HCT116 (cell line): ENCODE measurements around the gene ACOXL. TPM values are rescaled to one million over a fixed set of nuclear protein-coding genes. Genes with fewer than 3 reads are reported as not detected.

Source experiments
- ATAC-seq: fragments of 200-7000 bp; cut with Tn5 transposase; 2 replicates; pipeline ENCODE4 v1.9.1; 2020; ENCODE audit warnings: mild to moderate bottlenecking, moderate library complexity
- BruUV-seq: library from RNA; stranded (reverse); fragments of 400-500 nt; replicated peaks from 2 replicates; lab custom pipeline; 2021; lab: Mats Ljungman, UMichigan
- CTCF ChIA-PET: fragments of 300-600 bp; sonication (Branson Sonifier 250); formaldehyde crosslinking; loops from one replicate; lab custom pipeline; 2021; ENCODE audit warnings: antibody characterized with exemption; lab: Charles Lee
- POLR2A ChIA-PET: fragments of 300-600, 350-600 bp; sonication (Branson Sonifier 250); formaldehyde crosslinking; loops from one replicate; lab custom pipeline; 2021; ENCODE audit warnings: antibody characterized with exemption; lab: Charles Lee
- RAD21 ChIA-PET, 2 experiments: fragments of 300-600 bp; sonication (Branson Sonifier 250); formaldehyde crosslinking; loops; one replicate each; lab custom pipeline; 2023; ENCODE audit warnings: low total read pairs in 2 of 2; ENCODE audit not compliant: uncharacterized antibody in 2 of 2, unreplicated experiment in 2 of 2, low non-redundant PET in 1 of 2; lab: Charles Lee
- DNase-seq: peaks from one replicate; pipeline ENCODE4 v3.0.0-alpha.2; 2010; ENCODE audit warnings: low read depth, low spot score
- H2AFZ ChIP-seq: fragments of 200-600 bp; shearing (Covaris generic), sonication (generic); 2 replicates; pipeline ENCODE4 v1.6.1; 2017; ENCODE audit warnings: low read depth, mixed run types, mixed read lengths, antibody characterized with exemption, low read length; ENCODE audit not compliant: poor library complexity, severe bottlenecking
- H3K27ac ChIP-seq: 2 replicates; pipeline ENCODE4 v1.5.1; 2012; ENCODE audit warnings: low read depth, low read length
- H3K27me3 ChIP-seq: fragments of 200-600 bp; sonication (generic); 2 replicates; pipeline ENCODE4 v1.6.1; 2016; ENCODE audit warnings: mixed run types, low read length, mixed read lengths; ENCODE audit not compliant: insufficient read depth
- H3K36me3 ChIP-seq, 2 experiments: fragments of 200-500 bp in 1 of 2; fragments of 200-600 bp in 1 of 2; sonication (Bioruptor generic) in 1 of 2; sonication (generic) in 1 of 2; 2 replicates each; pipeline versions ENCODE4 v1.5.1 to v1.6.1; 2014 to 2016; ENCODE audit warnings: low read length in 2 of 2, inconsistent platforms in 1 of 2, mixed read lengths in 1 of 2, mixed run types in 1 of 2; ENCODE audit not compliant: insufficient read depth in 2 of 2, control insufficient read depth in 1 of 2
- H3K4me1 ChIP-seq, 2 experiments: fragments of 200-600 bp in 1 of 2; sonication (generic) in 1 of 2; 2 replicates each; pipeline versions ENCODE4 v1.5.1 to v1.6.1; 2012 to 2017; ENCODE audit warnings: low read length in 2 of 2, inconsistent platforms in 1 of 2, mild to moderate bottlenecking in 1 of 2, mixed read lengths in 1 of 2, mixed run types in 1 of 2, moderate library complexity in 1 of 2; ENCODE audit not compliant: insufficient read depth in 2 of 2, control insufficient read depth in 1 of 2
- H3K4me2 ChIP-seq: fragments of 200-600 bp; sonication (generic); 2 replicates; pipeline ENCODE4 v1.6.1; 2017; ENCODE audit warnings: mixed run types, low read length, mixed read lengths
- H3K4me3 ChIP-seq, 2 experiments: fragments of 200-600 bp in 1 of 2; sonication (generic) in 1 of 2; replicated peaks in 1 of 2; 2 replicates each; pipeline ENCODE4 v1.5.1; 2011 to 2016; ENCODE audit warnings: low read length in 2 of 2, control low read depth in 1 of 2, low read depth in 1 of 2, mild to moderate bottlenecking in 1 of 2, mixed read lengths in 1 of 2, mixed run types in 1 of 2
- H3K79me2 ChIP-seq: fragments of 200-600 bp; sonication (generic); 2 replicates; pipeline ENCODE4 v1.6.1; 2017; ENCODE audit warnings: mild to moderate bottlenecking, mixed run types, low read length, moderate library complexity, mixed read lengths; ENCODE audit not compliant: insufficient read depth
- H3K9ac ChIP-seq: fragments of 200-600 bp; sonication (generic); 2 replicates; pipeline ENCODE4 v1.6.1; 2016; ENCODE audit warnings: low read length, mixed read lengths
- H3K9me2 ChIP-seq: fragments of 200-600 bp; sonication (generic), shearing (Covaris generic); 2 replicates; pipeline ENCODE4 v1.6.1; 2017; ENCODE audit warnings: mixed run types, mild to moderate bottlenecking, moderate library complexity; ENCODE audit not compliant: insufficient read depth
- H3K9me3 ChIP-seq, 2 experiments: fragments of 200-500 bp in 1 of 2; fragments of 200-600 bp in 1 of 2; sonication (Bioruptor generic) in 1 of 2; sonication (generic) in 1 of 2; 2 replicates each; pipeline ENCODE4 v1.6.1; 2014 to 2017; ENCODE audit warnings: low read length in 2 of 2, mixed read lengths in 2 of 2, inconsistent platforms in 1 of 2, low read depth in 1 of 2, mild to moderate bottlenecking in 1 of 2, mixed run types in 1 of 2, moderate library complexity in 1 of 2; ENCODE audit not compliant: control insufficient read depth in 1 of 2, insufficient read depth in 1 of 2
- H4K20me1 ChIP-seq: fragments of 200-600 bp; sonication (generic), shearing (Covaris generic); 2 replicates; pipeline ENCODE4 v1.6.1; 2017; ENCODE audit warnings: mixed run types, mild to moderate bottlenecking, moderate library complexity; ENCODE audit not compliant: insufficient read depth
- CBX3 ChIP-seq: IDR thresholded peaks from 2 replicates; pipeline ENCODE4 v1.6.1; 2012; ENCODE audit warnings: low read depth
- SRF ChIP-seq: IDR thresholded peaks from 2 replicates; pipeline ENCODE4 v1.6.1; 2012; ENCODE audit warnings: low read depth
- TCF7L2 ChIP-seq: IDR thresholded peaks from 2 replicates; pipeline ENCODE4 v1.7.0; 2011; ENCODE audit warnings: borderline replicate concordance, inconsistent platforms; ENCODE audit not compliant: insufficient read depth, insufficient read length; ENCODE audit errors: extremely low read depth
- ZFX ChIP-seq: fragments of 450-650 bp; IDR thresholded peaks from 2 replicates; pipeline ENCODE4 v1.6.1; 2017
- intact Hi-C: fragments of 100-400 bp; cut with micrococcal nuclease; formaldehyde crosslinking; loops from 2 replicates; pipeline ENCODE4 v1.10.0; 2022
- total RNA-seq: library from RNA; stranded (reverse); gene quantifications from one replicate; pipeline ENCODE4 v1.2.1, GENCODE V29; 2021; ENCODE audit not compliant: unreplicated experiment
- TF ChIP-seq, protein P1 (sequence below), 3 experiments: fragments of 200-600 bp in 1 of 3; sonication (generic) in 1 of 3; IDR thresholded peaks in 2 of 3; conservative IDR thresholded peaks in 1 of 3; 2 replicates each; pipeline ENCODE4 v1.5.1; 2012 to 2017; ENCODE audit warnings: low read depth in 2 of 3, low read length in 2 of 3, antibody characterized with exemption in 1 of 3, borderline replicate concordance in 1 of 3, control low read depth in 1 of 3, mild to moderate bottlenecking in 1 of 3, mixed read lengths in 1 of 3, mixed run types in 1 of 3, moderate library complexity in 1 of 3; ENCODE audit not compliant: insufficient read depth in 1 of 3

ACOXL gene
- total RNA-seq, 1 experiment from 2014 or later: 5.5 TPM

- TF ChIP-seq, protein P1, sequence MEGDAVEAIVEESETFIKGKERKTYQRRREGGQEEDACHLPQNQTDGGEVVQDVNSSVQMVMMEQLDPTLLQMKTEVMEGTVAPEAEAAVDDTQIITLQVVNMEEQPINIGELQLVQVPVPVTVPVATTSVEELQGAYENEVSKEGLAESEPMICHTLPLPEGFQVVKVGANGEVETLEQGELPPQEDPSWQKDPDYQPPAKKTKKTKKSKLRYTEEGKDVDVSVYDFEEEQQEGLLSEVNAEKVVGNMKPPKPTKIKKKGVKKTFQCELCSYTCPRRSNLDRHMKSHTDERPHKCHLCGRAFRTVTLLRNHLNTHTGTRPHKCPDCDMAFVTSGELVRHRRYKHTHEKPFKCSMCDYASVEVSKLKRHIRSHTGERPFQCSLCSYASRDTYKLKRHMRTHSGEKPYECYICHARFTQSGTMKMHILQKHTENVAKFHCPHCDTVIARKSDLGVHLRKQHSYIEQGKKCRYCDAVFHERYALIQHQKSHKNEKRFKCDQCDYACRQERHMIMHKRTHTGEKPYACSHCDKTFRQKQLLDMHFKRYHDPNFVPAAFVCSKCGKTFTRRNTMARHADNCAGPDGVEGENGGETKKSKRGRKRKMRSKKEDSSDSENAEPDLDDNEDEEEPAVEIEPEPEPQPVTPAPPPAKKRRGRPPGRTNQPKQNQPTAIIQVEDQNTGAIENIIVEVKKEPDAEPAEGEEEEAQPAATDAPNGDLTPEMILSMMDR (IDR thresholded peaks at IDR 0.05 in 2 of 3, conservative IDR thresholded peaks at IDR 0.05 in 1 of 3; ENCODE audit: borderline replicate concordance in 1 of 3, insufficient read depth in 1 of 3, low read depth in 2 of 3, low read length in 2 of 3): peak; percentile 61 to 89 (median 76)
- peak; percentile 52; the same call in 1 of the 2 replicates for TF ChIP-seq CBX3
- TF ChIP-seq TCF7L2: no peak
Measured at GRCh38 chr2:111028720-111029119, 296.3 kb downstream of the ACOXL start (continued).

DNA sequence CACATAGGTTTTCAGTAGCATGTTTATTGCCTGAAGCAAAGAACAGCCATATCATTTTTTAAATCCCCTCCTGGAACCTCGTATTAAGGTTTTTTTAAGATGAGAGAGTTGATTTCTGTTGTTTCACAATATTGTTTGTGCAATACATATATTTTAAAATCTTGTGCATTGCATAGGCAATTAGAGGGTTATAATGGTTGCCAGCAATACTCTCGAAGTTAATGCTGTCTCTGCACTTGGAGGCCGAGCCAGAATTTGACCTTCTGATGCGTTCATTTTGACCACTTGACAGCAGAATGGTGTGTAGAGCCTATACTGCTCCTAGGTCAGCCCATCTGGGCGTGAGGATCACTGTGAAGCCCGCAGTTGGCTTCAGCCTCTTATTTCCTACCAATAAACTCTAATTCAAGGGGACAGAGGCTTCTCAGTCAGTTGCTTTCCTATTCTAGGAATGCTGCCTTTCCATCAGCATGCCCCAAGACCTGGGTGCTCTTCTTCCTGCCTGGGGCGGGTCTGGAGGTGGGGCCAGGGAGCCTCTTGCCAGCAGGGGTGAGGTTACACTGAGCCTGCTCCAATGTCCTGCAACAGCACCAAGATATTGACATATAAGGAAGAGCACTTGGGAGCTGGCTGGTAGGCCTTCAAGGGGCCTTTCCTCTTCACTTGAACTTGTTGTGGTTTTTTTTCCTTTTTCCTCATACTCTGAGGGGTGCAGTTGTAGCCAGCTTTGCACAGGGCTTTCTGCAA is 297.0 kb downstream of the ACOXL start:
- DNase-seq: no peak
- peak; percentile 33 for ATAC-seq
- H3K27ac ChIP-seq: no peak overlapping the region
- ChIA-PET RAD21 (interaction anchor here in 1 of 2 experiments (0.5 kb wide), 1 partner anchor 23 kb away, joined by 3 read pairs; no protein-coding TSS in a partner anchor), CTCF (interaction anchor here (0.6 to 1.0 kb wide), 3 partner anchors 88 to 673 kb away, joined by 3 to 5 read pairs (median 4); partner anchors contain the start of gene BCL2L11), POLR2A (no interaction called here)
- no peak overlapping the region for H3K9ac ChIP-seq
- no peaks in the 10 kb centered on the region for H3K79me2 ChIP-seq
- no peak overlapping the region for H3K4me3 ChIP-seq
- H3K4me2 ChIP-seq: peak overlapping the region; percentile 40
- no peak overlapping the region for H2AFZ ChIP-seq
- H3K27me3 ChIP-seq: no peaks in the 10 kb centered on the region
- TF ChIP-seq SRF: peak; percentile 53; the same call in 1 of the 2 replicates
- TF ChIP-seq ZFX: no peak
- no TSS peak for BruUV-seq
- no peaks in the 10 kb centered on the region for H3K36me3 ChIP-seq
- H3K9me2 ChIP-seq: no peaks in the 10 kb centered on the region
- no peaks in the 10 kb centered on the region for H3K9me3 ChIP-seq
- no peaks in the 10 kb centered on the region for H4K20me1 ChIP-seq
- intact Hi-C loops: loop anchor here (5.0 kb wide), 1 partner anchor 668 kb away; no protein-coding TSS in a partner anchor
- H3K4me1 ChIP-seq: peaks cover 33 to 54% of the 10 kb centered on the region in 2 experiments
